Osteoblast (primary cell): ENCODE data around the gene CD52. TPM values are rescaled to one million over a fixed set of nuclear protein-coding genes. Genes with fewer than 3 reads are reported as not detected.

Experiments used
- DNase-seq: peaks from one replicate; pipeline ENCODE4 v3.0.0; 2011; ENCODE audit warnings: low spot score, mixed read lengths; ENCODE audit not compliant: insufficient read length; ENCODE audit errors: missing footprints
- H2AFZ ChIP-seq: 2 replicates; pipeline ENCODE4 v1.6.0; 2011; ENCODE audit warnings: mild to moderate bottlenecking, low read length
- H3K27ac ChIP-seq: 2 replicates; pipeline ENCODE4 v1.5.1; 2011; ENCODE audit warnings: mild to moderate bottlenecking, low read depth, low read length, moderate library complexity
- H3K27me3 ChIP-seq: 2 replicates; pipeline ENCODE4 v1.6.0; 2012; ENCODE audit warnings: mild to moderate bottlenecking, control low read depth, inconsistent platforms, low read length, moderate library complexity; ENCODE audit not compliant: insufficient read depth
- H3K36me3 ChIP-seq: 2 replicates; pipeline ENCODE4 v1.5.1; 2011; ENCODE audit warnings: mild to moderate bottlenecking, low read length, control low read depth, moderate library complexity; ENCODE audit not compliant: insufficient read depth
- H3K4me1 ChIP-seq: 2 replicates; pipeline ENCODE4 v1.5.1; 2011; ENCODE audit warnings: mild to moderate bottlenecking, low read length, control low read depth, moderate library complexity; ENCODE audit not compliant: insufficient read depth
- H3K4me2 ChIP-seq: 2 replicates; pipeline ENCODE4 v1.6.0; 2011; ENCODE audit warnings: mild to moderate bottlenecking, low read length; ENCODE audit not compliant: insufficient read depth
- H3K4me3 ChIP-seq: fragments of 200-600 bp; sonication (generic); 3 replicates; pipeline ENCODE4 v1.5.1; 2012; ENCODE audit warnings: mild to moderate bottlenecking, low read length, inconsistent platforms; ENCODE audit not compliant: insufficient read depth
- H3K79me2 ChIP-seq: 2 replicates; pipeline ENCODE4 v1.6.0; 2012; ENCODE audit warnings: mild to moderate bottlenecking, low read length, control low read depth, inconsistent platforms; ENCODE audit not compliant: insufficient read depth
- H3K9me3 ChIP-seq: 2 replicates; pipeline ENCODE4 v1.5.1; 2011; ENCODE audit warnings: low read depth, low read length, control low read depth
- H4K20me1 ChIP-seq: 2 replicates; pipeline ENCODE4 v1.6.0; 2012; ENCODE audit warnings: mild to moderate bottlenecking, low read length, control low read depth; ENCODE audit not compliant: insufficient read depth
- total RNA-seq: library from RNA; depleted of rRNA; stranded (reverse); fragments of >200 nt; gene quantifications from 2 replicates; pipeline ENCODE4 v1.2.3, GENCODE V29; 2012
- TF ChIP-seq, protein P1 (sequence below): IDR thresholded peaks from 2 replicates; pipeline ENCODE4 v1.5.1; 2011; ENCODE audit warnings: mild to moderate bottlenecking, low read depth, low read length, moderate library complexity; ENCODE audit errors: extremely low read depth

CD52 gene
- total RNA-seq, 1 donor, result not detected

DNA sequence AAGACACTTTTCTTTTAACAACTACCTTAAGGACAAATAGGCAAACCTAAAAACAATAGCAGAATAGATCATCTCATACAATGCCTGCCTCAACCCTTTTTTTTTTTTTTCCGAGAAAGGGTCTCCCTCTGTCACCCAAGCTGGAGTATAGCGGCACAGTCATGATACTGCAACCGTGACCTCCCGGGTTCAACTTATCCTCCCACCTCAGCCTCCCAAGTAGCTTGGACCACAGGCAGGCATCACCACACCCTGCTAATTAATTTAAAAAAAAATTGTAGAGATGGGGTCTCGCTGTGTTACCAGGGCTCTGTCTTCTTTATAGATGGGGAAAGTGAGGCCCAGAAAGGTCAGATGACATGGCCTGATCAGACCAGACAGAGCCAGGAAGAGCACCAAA lies 29.9 kb upstream of the CD52 start:
- Histone ChIP-seq H3K4me2 (no peak overlapping the region), H3K4me1 (peaks cover 36% of the 10 kb centered on the region), H3K27ac (no peak overlapping the region), H4K20me1 (peaks cover 8% of the 10 kb centered on the region), H3K9me3 (no peaks in the 10 kb centered on the region), H3K36me3 (peaks cover 15% of the 10 kb centered on the region), H3K4me3 (no peak overlapping the region), H3K27me3 (no peaks in the 10 kb centered on the region), H2AFZ (no peak overlapping the region), H3K79me2 (peaks cover 11% of the 10 kb centered on the region)
- TF ChIP-seq, protein P1, sequence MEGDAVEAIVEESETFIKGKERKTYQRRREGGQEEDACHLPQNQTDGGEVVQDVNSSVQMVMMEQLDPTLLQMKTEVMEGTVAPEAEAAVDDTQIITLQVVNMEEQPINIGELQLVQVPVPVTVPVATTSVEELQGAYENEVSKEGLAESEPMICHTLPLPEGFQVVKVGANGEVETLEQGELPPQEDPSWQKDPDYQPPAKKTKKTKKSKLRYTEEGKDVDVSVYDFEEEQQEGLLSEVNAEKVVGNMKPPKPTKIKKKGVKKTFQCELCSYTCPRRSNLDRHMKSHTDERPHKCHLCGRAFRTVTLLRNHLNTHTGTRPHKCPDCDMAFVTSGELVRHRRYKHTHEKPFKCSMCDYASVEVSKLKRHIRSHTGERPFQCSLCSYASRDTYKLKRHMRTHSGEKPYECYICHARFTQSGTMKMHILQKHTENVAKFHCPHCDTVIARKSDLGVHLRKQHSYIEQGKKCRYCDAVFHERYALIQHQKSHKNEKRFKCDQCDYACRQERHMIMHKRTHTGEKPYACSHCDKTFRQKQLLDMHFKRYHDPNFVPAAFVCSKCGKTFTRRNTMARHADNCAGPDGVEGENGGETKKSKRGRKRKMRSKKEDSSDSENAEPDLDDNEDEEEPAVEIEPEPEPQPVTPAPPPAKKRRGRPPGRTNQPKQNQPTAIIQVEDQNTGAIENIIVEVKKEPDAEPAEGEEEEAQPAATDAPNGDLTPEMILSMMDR, result no peak
- no peak for DNase-seq

DNA sequence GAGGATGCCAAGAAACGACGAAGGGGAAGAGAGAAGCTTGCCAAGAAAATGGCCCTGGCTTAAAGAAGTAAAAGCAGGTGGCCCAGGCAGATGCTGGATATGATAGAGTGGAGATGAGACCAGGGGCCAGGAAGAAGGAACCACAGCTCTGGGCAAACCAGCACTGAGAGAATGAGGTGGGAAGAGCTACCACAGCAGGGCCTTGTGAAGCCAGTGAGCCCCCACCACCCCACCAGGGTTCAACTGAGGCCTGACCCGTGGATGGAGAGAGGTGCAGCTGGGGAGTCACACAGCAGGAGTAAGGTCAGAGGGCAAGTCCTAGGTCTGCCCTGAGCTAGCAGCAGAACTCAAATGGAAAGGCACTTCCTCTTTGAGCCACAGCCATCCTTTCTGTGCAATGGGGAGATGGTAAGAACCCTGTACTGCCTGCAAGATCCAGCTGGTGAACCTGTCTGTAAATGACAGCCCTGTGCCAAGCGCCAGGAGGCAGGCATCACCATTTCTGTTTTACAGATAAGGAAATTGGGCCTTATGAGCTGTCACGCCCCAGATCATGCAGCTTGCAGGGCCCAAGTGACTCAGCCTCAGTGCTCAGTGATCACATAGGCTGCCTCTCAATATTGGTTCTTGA lies 29.3 kb upstream of the CD52 start:
- Histone ChIP-seq H3K9me3 (no peaks in the 10 kb centered on the region), H3K36me3 (peaks cover 9% of the 10 kb centered on the region), H3K4me1 (peaks cover 30% of the 10 kb centered on the region), H3K27ac (no peak overlapping the region), H3K4me3 (no peak overlapping the region), H3K4me2 (no peak overlapping the region), H3K27me3 (no peaks in the 10 kb centered on the region), H2AFZ (no peak overlapping the region), H3K79me2 (peaks cover 5% of the 10 kb centered on the region), H4K20me1 (peaks cover 8% of the 10 kb centered on the region)
- peak; percentile 87 for DNase-seq
- TF ChIP-seq, protein P1, result no peak

DNA sequence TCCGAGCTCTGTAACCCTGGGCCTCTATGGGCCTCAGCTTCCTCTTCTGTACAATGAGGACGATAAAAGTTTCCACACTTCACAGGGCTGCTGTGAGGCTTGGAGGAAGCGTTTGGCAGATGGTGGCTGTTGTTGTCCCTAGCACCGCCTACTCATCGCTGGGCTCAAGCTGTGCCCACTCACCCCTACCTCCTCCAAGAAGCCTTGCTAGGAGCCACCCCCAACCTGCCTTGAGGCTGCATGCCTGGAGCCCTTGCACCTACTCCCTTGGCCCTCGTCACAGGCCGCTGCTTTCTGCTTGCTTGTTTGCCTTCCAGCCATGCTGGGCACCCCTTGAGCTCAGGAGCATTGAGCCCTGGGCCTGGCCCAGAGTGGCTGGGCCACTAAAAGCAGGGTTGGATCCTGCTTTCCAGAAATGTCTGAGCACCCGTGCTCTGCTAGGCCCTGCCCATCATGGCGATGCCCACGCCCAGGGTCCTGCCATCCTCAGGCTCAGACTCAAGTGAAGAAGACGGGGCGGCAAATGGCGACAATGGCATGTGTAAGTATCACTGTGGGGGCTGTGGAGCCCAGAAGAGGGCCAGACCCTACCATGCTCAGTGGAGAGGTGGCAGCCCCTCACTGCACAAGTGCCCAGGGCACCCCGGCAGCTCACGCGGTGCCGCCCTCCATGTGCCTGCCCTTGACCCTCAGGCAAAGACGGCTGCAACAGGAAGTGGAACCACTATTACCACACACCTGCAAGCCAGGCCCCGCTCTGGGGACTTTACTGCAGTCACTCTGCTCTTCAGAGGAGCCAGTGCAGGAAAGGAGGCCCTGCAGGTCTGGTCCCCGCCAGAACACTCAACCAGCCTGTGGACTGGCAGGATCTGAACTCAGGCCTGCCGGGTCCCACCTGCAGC lies 28.3 kb upstream of the CD52 start:
- no peak overlapping the region for H3K4me3 ChIP-seq
- H3K27ac ChIP-seq, result no peak overlapping the region
- H3K79me2 ChIP-seq, result no peaks in the 10 kb centered on the region
- H3K36me3 ChIP-seq, result peaks cover 3% of the 10 kb centered on the region
- TF ChIP-seq, protein P1, result no peak
- peaks cover 20% of the 10 kb centered on the region for H3K4me1 ChIP-seq
- no peak overlapping the region for H3K4me2 ChIP-seq
- H4K20me1 ChIP-seq, result peaks cover 4% of the 10 kb centered on the region
- H2AFZ ChIP-seq, result no peak overlapping the region
- DNase-seq, result peak; percentile 58
- H3K27me3 ChIP-seq, result no peaks in the 10 kb centered on the region
- H3K9me3 ChIP-seq, result no peaks in the 10 kb centered on the region
